Activated CD4-positive, alpha-beta T cell treated with anti-CD3 and anti-CD28 coated beads, Interleukin-2, amount 10 ng/mL, durations not matched to agents 24 days and 14 days (primary cell): ENCODE measurements around the gene LYPD3. TPM values are rescaled to one million over a fixed set of nuclear protein-coding genes. Genes with fewer than 3 reads are reported as not detected.

Experiments used
- DNase-seq: peaks from one replicate; pipeline ENCODE4 v3.0.0; 2022
- H3K27ac Mint-ChIP-seq: one replicate; pipeline ENCODE4 v1.8.0; 2022; ENCODE audit warnings: mild to moderate bottlenecking, mixed read lengths
- H3K27me3 Mint-ChIP-seq: one replicate; pipeline ENCODE4 v1.8.0; 2022; ENCODE audit warnings: mixed read lengths
- H3K36me3 Mint-ChIP-seq: one replicate; pipeline ENCODE4 v1.8.0; 2022; ENCODE audit warnings: low read depth, mild to moderate bottlenecking, mixed read lengths
- H3K4me1 Mint-ChIP-seq: one replicate; pipeline ENCODE4 v1.8.0; 2021; ENCODE audit warnings: mixed read lengths
- H3K4me3 Mint-ChIP-seq: one replicate; pipeline ENCODE4 v1.8.0; 2022; ENCODE audit warnings: mild to moderate bottlenecking, moderate library complexity, mixed read lengths
- H3K9me3 Mint-ChIP-seq: one replicate; pipeline ENCODE4 v1.8.0; 2021; ENCODE audit warnings: mixed read lengths
- intact Hi-C: fragments of 100-400 bp; cut with micrococcal nuclease; formaldehyde crosslinking; loops from one replicate; pipeline ENCODE4 v1.15.1; 2023
- total RNA-seq: library from RNA; stranded (reverse); gene quantifications from 2 replicates; pipeline ENCODE4 v1.2.3, GENCODE V29; 2022

LYPD3 gene
- total RNA-seq, 1 donor from 2014 or later: 3.6 TPM

DNA sequence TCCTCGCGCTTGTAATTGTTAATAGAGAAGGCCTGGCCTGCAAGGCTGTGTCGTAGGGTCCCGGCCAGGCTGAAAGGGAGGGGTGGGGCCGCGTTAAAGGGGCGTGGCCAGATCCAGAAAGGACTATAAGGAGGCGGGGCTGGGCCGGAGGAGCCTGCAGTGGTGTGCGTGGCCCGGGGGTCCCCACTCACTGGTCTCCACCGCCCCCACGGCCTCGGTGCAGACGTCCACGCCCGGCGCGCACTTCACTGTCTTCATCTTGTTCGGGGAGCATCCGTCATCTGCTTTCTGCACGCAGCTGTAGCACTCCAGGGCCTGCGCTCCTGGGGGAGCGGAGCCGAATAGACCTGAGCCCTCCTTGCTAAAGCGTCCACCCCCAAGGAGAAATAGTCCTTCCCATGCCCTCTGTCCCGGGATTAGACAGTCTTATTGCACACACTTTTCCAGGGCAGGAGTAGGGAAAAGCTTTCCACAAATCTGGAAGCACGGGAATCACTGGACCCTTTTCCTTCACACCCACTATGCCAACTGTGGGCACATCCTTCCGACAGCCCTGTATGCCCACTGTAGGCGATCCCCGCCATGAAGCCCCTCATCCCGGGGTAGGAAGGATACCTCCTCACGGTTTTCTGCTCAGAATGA lies 1.2 kb downstream of the LYPD3 start:
- H3K4me1 Mint-ChIP-seq: peaks cover 45% of the 10 kb centered on the region
- no peaks in the 10 kb centered on the region for H3K27me3 Mint-ChIP-seq

DNA sequence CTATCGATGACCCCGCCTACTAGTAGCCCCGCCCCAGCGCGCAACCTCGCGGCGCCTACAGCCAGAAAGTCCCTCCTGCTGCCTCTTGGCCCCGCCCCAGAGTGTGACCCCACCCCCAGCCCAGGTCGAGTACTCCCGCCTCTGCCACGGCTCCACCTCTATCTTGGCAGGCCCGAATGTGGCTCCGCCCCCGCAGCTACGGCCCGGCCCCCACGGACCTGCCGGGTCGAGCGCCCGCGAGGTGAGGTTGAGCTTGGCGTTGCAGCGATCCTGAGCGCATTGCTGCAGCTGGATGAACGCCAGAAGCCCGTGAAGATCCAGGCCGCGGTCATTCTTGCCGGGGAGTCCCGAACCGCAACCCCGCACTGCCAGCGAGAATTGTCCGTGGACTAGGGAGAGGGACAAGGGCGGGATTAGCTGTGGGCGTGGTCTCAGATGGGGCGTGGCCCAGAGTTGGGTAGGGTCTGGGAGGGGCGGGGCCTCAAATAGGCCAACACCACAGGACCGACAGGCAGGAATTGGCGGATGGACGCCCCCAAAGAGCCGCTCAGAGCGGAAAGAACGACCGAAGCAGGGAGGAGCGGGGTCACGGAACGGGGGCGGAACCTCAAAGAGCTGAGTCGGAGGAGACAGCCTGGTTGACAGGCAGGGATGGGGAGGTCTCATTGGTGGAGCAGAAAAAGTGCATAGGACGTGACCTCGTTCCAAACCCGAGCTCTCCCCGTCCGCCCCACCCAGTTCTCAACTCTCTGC lies 1.9 kb downstream of the LYPD3 start:
- peaks cover 1% of the 10 kb centered on the region for H3K36me3 Mint-ChIP-seq
- H3K9me3 Mint-ChIP-seq: no peaks in the 10 kb centered on the region
- H3K4me1 Mint-ChIP-seq: peaks cover 40% of the 10 kb centered on the region

More for the DNA sequence above, 1.2 kb downstream of the LYPD3 start:
- peak; percentile 94 for DNase-seq
- intact Hi-C loops: loop anchor here (1.0 to 10.0 kb wide), 3 partner anchors 11 to 291 kb away; partner anchors contain the start of gene SMG9
- H3K4me3 Mint-ChIP-seq: peak overlapping the region; percentile 92
- peak overlapping the region; percentile 93 for H3K27ac Mint-ChIP-seq
- peaks cover 1% of the 10 kb centered on the region for H3K36me3 Mint-ChIP-seq
- no peaks in the 10 kb centered on the region for H3K9me3 Mint-ChIP-seq

DNA sequence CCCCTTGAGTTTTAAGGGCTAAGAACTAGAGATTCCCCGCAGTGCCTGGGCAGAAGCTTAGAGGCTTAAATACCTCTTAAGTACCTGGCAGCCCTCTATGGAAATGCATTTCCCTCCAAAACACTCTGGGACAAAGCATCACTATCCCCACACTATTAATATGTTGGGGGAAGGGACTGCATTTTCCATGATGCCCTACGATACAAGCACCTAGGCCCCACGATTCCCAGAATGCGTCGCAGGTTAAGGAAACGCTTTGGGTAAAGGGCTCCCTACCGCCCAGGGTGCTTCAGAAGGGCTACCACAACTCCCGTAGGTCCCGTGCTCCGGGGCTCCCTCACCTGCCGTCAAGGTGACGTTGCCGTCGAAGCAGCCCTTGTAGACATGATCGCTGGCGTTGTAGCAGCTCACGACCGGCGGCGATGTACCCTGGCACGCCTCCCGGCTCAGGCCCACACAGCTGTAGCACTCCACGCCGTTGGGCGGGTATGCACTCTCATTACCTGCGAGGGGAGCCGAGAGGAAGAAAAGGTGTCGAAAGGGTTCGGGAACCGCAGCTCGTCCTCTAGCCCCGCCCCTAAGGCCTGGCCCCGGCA lies 2.5 kb downstream of the LYPD3 start:
- intact Hi-C loops: loop anchor here (1.0 to 10.0 kb wide), 4 partner anchors 41 to 292 kb away; partner anchors contain the start of genes PHLDB3, PINLYP, SMG9 and XRCC1
- Mint-ChIP-seq H3K4me1 (peaks cover 33% of the 10 kb centered on the region), H3K27me3 (no peaks in the 10 kb centered on the region), H3K9me3 (no peaks in the 10 kb centered on the region), H3K36me3 (peaks cover 1% of the 10 kb centered on the region), H3K27ac (peak overlapping the region; percentile 93), H3K4me3 (peak overlapping the region; percentile 92)
- no peak for DNase-seq

More for the DNA sequence above, 1.9 kb downstream of the LYPD3 start:
- DNase-seq: peak; percentile 99
- intact Hi-C loops: loop anchor here (1.0 to 10.0 kb wide), 6 partner anchors 12 to 291 kb away; partner anchors contain the start of genes PHLDB3, PINLYP, SMG9 and XRCC1
- H3K27ac Mint-ChIP-seq: peak overlapping the region; percentile 93
- no peaks in the 10 kb centered on the region for H3K27me3 Mint-ChIP-seq
- peak overlapping the region; percentile 92 for H3K4me3 Mint-ChIP-seq

DNA sequence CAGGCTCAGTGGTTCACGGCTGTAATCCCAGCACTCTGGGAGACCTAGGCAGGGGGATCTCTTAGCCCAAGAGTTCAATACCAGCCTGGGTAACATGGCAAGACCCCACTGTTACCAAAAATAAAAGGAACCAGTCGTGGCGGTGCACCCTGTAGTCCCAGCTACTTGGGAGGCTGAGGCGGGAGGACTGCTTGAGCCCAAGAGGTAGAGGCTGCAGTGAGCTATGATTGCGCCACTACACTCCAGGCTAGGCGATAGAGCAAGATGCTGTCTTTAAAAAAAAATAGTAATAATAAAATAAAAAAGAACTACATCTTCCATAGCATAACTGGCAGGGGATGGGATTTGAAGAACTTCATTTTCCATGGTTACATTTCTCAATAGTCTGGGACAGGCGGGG lies 3.0 kb downstream of the LYPD3 start:
- Mint-ChIP-seq H3K4me3 (peak overlapping the region; percentile 92), H3K27ac (peak overlapping the region; percentile 84), H3K9me3 (no peaks in the 10 kb centered on the region), H3K4me1 (peaks cover 34% of the 10 kb centered on the region), H3K36me3 (peaks cover 1% of the 10 kb centered on the region), H3K27me3 (no peaks in the 10 kb centered on the region)
- intact Hi-C loops: loop anchor here (10.0 kb wide), 1 partner anchor 292 kb away; the partner anchor contains the start of gene SMG9
- DNase-seq: no peak

DNA sequence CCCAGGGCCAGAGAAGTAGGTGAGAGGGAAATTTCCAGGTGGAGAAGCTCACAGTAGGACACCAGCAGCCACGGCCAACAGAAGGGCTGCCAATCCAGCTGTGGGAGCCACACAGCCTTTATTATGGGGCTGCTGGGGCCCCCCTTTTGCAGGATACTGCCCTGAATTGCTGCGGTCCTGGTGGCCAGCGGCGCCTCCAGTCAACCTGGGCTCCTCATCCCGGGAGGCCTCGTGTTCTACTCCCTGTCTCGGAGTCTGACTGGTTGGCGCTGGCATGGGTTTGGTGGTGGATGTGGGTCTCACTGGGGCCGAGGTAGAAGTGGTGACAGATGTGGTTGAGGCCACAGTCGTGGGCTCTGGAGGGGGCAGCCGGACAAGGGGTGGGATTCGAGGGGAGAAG lies 4.1 kb downstream of the LYPD3 start:
- H3K4me1 Mint-ChIP-seq: peaks cover 30% of the 10 kb centered on the region
- peaks cover 1% of the 10 kb centered on the region for H3K36me3 Mint-ChIP-seq
- no peaks in the 10 kb centered on the region for H3K27me3 Mint-ChIP-seq

DNA sequence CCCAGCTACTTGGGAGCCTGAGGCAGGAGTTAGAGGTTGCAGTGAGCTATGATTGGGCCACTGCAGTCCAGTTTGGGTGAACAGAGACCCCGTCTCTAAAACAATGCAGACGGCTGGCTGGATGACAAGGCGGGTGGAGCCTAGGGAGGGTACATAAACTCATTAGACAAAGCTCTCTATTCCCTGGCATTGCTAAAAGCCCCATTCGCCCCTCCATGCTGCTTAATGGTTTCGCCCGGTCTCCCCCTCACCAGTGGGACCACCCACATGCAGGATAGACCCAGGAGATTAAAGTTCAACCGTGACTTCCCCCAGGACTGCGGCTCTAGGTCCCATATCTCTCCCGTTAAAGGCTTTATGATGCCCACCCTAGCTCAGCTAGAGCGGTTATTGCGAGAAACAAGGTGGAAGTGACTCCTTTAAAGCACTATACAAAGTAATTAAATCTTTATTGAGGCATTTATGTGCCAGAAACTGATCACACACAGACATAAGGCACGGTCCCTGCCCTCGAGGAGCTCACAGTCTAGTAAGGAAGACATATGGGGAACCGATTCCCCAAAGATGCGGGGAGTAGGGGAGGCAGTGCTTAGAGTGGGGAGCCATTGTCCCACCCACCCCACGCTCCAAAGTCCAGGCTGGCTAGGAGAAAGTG lies 4.9 kb downstream of the LYPD3 start:
- no peaks in the 10 kb centered on the region for H3K27me3 Mint-ChIP-seq
- no peak overlapping the region for H3K27ac Mint-ChIP-seq
- no peaks in the 10 kb centered on the region for H3K9me3 Mint-ChIP-seq
- no peak for DNase-seq
- H3K4me3 Mint-ChIP-seq: no peak overlapping the region
- H3K36me3 Mint-ChIP-seq: peaks cover 1% of the 10 kb centered on the region
- H3K4me1 Mint-ChIP-seq: peaks cover 27% of the 10 kb centered on the region
- intact Hi-C loops: loop anchor here (10.0 kb wide), 1 partner anchor 294 kb away; the partner anchor contains the start of gene SMG9

More for the DNA sequence above, 4.1 kb downstream of the LYPD3 start:
- intact Hi-C loops: loop anchor here (10.0 kb wide), 1 partner anchor 293 kb away; the partner anchor contains the start of gene SMG9
- H3K4me3 Mint-ChIP-seq: peak overlapping the region; percentile 92
- H3K9me3 Mint-ChIP-seq: no peaks in the 10 kb centered on the region
- no peak for DNase-seq
- peak overlapping the region; percentile 84 for H3K27ac Mint-ChIP-seq

DNA sequence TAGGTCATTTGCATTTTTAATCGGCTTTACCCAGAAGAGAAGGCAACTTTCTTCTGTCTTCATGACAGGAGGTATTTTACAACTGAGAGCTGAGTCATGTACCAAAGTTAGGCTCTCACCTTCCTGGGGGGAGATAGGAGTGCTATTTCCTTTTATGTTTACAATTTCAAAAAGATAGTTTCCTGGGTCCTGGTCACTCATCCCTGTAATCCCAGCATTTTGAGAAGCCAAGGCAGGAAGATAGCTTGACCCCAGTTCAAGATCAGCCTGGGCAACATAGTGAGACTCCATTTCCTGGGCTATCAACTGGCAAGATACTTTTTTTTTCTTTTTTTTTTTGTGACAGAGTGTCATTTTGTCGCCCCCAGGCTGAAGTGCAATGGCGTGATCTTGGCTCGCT lies 7.6 kb downstream of the LYPD3 start:
- Mint-ChIP-seq H3K9me3 (no peaks in the 10 kb centered on the region), H3K27ac (peak overlapping the region; percentile 45), H3K4me3 (no peak overlapping the region), H3K36me3 (peaks cover 1% of the 10 kb centered on the region), H3K4me1 (peaks cover 24% of the 10 kb centered on the region), H3K27me3 (no peaks in the 10 kb centered on the region)
- intact Hi-C loops: no loop called here
- no peak for DNase-seq

DNA sequence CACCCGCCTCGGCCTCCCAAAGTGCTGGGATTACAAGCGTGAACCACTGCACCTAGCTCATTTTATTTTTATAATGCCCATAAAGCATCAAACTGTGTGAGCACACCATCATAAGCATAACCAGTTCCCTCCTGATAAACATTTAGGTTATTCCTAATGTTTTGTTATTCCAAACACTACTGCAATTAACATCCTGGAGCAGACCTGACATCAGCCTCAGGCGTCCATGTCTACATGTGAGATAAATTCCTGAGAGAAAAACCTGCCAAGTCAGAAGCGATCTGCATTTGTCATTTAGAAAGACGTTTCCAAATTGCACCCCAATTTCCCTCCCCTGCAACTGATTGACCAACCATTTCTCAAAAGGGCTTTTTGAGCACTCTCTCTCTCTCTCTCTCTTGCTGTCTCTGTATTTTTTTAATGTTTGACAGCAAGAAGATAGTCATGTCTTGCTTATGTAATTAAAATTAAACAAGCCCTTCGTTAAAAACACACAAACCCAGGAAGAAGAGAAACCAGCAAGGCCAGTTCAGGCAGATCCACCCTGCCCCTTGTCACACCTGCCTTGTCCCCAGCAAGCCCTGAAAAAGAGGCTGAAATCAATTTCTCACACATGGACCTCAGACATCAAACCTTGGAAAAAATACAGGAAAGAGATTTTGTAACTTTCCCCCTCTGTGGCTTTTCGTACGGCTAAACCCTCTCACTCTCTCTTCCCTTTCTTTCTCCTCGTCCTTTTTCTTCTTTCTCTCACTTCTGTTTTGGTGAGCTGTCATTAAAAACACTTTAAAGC lies 9.9 kb downstream of the LYPD3 start:
- Mint-ChIP-seq H3K36me3 (no peaks in the 10 kb centered on the region), H3K9me3 (peaks cover 6% of the 10 kb centered on the region), H3K27me3 (no peaks in the 10 kb centered on the region), H3K27ac (no peak overlapping the region), H3K4me1 (peaks cover 23% of the 10 kb centered on the region), H3K4me3 (no peak overlapping the region)
- intact Hi-C loops: no loop called here
- no peak for DNase-seq

DNA sequence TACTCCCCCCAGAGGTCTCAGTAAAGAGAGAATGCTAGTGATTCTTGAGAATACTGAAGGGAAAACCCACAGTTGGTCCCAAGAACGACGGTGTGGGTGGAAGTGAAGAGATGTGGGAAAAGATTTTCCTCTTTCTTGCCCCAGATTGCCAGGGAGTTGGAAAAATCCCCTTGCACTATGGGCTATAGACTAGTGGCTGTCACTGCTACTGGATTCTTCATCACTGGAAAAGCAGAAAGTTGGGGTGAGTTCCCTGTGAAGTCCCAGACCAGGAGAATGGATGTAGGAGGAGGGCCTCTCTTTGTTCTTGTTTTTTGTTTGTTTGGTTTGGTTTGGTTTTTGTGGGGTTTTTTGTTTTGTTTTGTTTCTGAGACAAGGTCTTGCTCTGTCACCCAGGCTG lies 11.4 kb downstream of the LYPD3 start:
- H3K4me3 Mint-ChIP-seq: no peak overlapping the region
- no peaks in the 10 kb centered on the region for H3K27me3 Mint-ChIP-seq
- no peaks in the 10 kb centered on the region for H3K36me3 Mint-ChIP-seq
- peaks cover 28% of the 10 kb centered on the region for H3K4me1 Mint-ChIP-seq
- no peak for DNase-seq
- intact Hi-C loops: no loop called here
- H3K27ac Mint-ChIP-seq: no peak overlapping the region
- peaks cover 6% of the 10 kb centered on the region for H3K9me3 Mint-ChIP-seq

DNA sequence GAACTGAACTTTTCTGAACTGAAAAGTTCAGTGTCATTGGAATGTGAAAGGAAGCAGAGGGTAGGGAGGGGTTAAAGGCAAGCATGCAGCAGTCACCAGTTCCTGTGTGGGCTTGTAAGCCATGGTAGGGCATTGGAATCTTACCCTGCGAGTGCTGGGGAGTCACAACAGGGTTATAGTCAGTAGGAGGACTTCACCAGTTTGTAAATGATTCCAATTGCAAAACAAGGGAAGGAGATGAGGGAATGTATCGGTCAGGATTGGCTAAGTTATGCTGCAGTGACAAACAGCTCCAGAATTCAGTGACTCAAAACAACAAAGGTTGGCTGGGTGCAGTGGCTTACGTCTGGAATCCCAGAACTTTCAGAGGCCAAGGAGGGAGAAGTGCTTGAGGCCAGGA lies 12.8 kb downstream of the LYPD3 start:
- Mint-ChIP-seq H3K27me3 (no peaks in the 10 kb centered on the region), H3K9me3 (peaks cover 6% of the 10 kb centered on the region), H3K36me3 (no peaks in the 10 kb centered on the region), H3K27ac (no peak overlapping the region), H3K4me3 (no peak overlapping the region), H3K4me1 (peaks cover 25% of the 10 kb centered on the region)
- DNase-seq: no peak
- intact Hi-C loops: no loop called here

DNA sequence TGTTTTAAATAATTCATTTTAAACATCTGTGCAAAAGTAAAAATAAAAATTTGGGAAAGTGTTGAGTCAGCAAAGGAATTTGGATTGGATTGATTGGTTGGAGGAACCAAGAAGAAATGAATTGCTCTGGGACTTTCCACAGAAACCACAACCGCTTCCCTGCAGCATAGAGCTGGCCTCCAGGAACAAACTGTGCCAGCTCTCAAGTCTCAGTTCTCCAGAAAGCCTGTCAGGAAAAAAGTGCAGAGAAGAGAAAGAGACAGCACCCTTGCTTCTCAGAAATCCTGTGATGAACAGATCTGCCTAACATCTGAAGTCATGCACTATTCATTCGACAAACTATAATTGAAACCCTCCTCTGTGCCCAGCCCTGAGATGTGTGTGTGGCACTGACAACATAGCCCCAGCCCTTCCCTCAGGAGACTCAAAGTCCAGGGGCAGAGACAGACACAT lies 14.8 kb downstream of the LYPD3 start:
- Mint-ChIP-seq H3K27me3 (no peaks in the 10 kb centered on the region), H3K36me3 (no peaks in the 10 kb centered on the region), H3K4me1 (peaks cover 31% of the 10 kb centered on the region), H3K9me3 (peaks cover 6% of the 10 kb centered on the region), H3K27ac (peak overlapping the region; percentile 86), H3K4me3 (peak overlapping the region; percentile 16)
- DNase-seq: peak; percentile 68
- intact Hi-C loops: no loop called here

DNA sequence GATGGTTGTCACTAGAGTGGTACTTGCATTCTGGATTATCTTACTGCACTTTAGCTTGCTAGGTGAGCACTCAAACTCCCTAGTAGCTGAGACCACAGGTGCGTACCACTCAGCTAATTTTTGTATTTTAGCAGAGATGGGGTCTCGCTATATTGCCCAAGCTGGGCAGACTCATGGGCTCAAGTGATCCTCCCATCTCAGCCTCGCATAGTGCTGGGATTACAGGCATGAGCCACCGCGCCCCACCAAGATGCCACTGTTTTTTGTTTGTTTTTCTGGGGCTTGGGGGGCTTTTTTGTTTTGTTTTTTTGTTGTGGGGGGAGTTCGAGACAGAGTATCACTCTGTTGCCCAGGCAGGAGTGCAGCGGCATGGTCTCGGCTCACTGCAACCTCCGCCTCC lies 17.8 kb downstream of the LYPD3 start:
- H3K4me3 Mint-ChIP-seq: no peak overlapping the region
- no peak overlapping the region for H3K27ac Mint-ChIP-seq
- peaks cover 28% of the 10 kb centered on the region for H3K4me1 Mint-ChIP-seq
- H3K9me3 Mint-ChIP-seq: peaks cover 5% of the 10 kb centered on the region
- no peaks in the 10 kb centered on the region for H3K36me3 Mint-ChIP-seq
- no peak for DNase-seq
- H3K27me3 Mint-ChIP-seq: no peaks in the 10 kb centered on the region
- intact Hi-C loops: loop anchor here (1.0 to 5.0 kb wide), 4 partner anchors 57 to 147 kb away; partner anchors contain the start of genes PHLDB3, PINLYP and XRCC1
